Fibroblast of lung (primary cell): ENCODE data around the gene DAB1.

Experiments used
- CTCF ChIP-seq, 2 donors: IDR thresholded peaks in 1 of 2; conservative IDR thresholded peaks in 1 of 2; 1 replicate in 1 of 2; 2 replicates in 1 of 2; pipeline ENCODE4 v1.5.1; 2011 to 2012; ENCODE audit warnings: low read length in 2 of 2, control low read depth in 1 of 2, inconsistent platforms in 1 of 2, low read depth in 1 of 2, mild to moderate bottlenecking in 1 of 2
- EZH2 ChIP-seq: IDR thresholded peaks from 2 replicates; pipeline ENCODE4 v1.5.1; 2012; ENCODE audit warnings: low read length, control low read depth, mild to moderate bottlenecking; ENCODE audit errors: missing control alignments

GRCh38 chr1:57258557-57259325 lies 165.1 kb downstream of the DAB1 start:
- TF ChIP-seq EZH2 (no peak), CTCF (conservative IDR thresholded peaks at IDR 0.05 in 1 of 2, IDR thresholded peaks at IDR 0.05 in 1 of 2; ENCODE audit: low read depth in 1 of 2, low read length in 2 of 2) (no peak)
